Prostate gland (tissue), 2 donors: ENCODE results near the gene SLC25A29. TPM values are rescaled to one million over a fixed set of nuclear protein-coding genes. Genes with fewer than 3 reads are reported as not detected.

Source experiments
- DNase-seq: peaks from one replicate; pipeline ENCODE4 v3.0.0-alpha.2; 2019; ENCODE audit warnings: low spot score
- H3K27ac ChIP-seq, 2 donors: fragments of 200-600 bp; sonication (generic); 2 replicates each; pipeline ENCODE4 v1.5.1; 2017 to 2019
- H3K27me3 ChIP-seq: fragments of 200-600 bp; sonication (generic); replicated peaks from 2 replicates; pipeline ENCODE4 v1.5.1; 2019; ENCODE audit not compliant: insufficient read depth
- H3K36me3 ChIP-seq, 2 donors: fragments of 200-600 bp; sonication (generic); 1 replicate in 1 of 2; 2 replicates in 1 of 2; pipeline versions ENCODE4 v1.5.1 to v1.8.1; 2017 to 2019
- H3K4me1 ChIP-seq: fragments of 200-600 bp; sonication (generic); replicated peaks from 2 replicates; pipeline ENCODE4 v1.5.1; 2019
- H3K4me3 ChIP-seq, 2 donors: fragments of 200-600 bp; sonication (generic); 2 replicates each; pipeline ENCODE4 v1.5.1; 2017 to 2019
- H3K9me3 ChIP-seq: fragments of 200-600 bp; sonication (generic); 2 replicates; pipeline ENCODE4 v1.5.1; 2017
- POLR2A ChIP-seq: fragments of 450-650 bp; IDR thresholded peaks from one replicate; pipeline ENCODE4 v1.6.1; 2016; ENCODE audit warnings: antibody characterized with exemption, mild to moderate bottlenecking
- POLR2AphosphoS5 ChIP-seq: sonication (generic); formaldehyde crosslinking; IDR thresholded peaks from one replicate; pipeline ENCODE4 v1.6.1; 2017; ENCODE audit warnings: antibody characterized with exemption
- WGBS: methylation state at CpG from one replicate; pipeline ENCODE4 v1.1.5; 2018; 5-methylcytosine and 5-hydroxymethylcytosine counted together
- intact Hi-C: fragments of 100-400 bp; cut with DNase I; formaldehyde crosslinking; loops from one replicate; pipeline ENCODE4 v1.14.2; 2022
- total RNA-seq, 2 donors: library from RNA; depleted of rRNA; stranded (reverse); fragments of >200 nt; gene quantifications; one replicate each; pipeline ENCODE4 v1.1.0, GENCODE V29; 2016
- TF ChIP-seq, protein P1 (sequence below), 4 experiments: fragments of 200-600 bp in 2 of 4; fragments of 450-650 bp in 2 of 4; sonication (generic) in 2 of 4; IDR thresholded peaks; 1 replicate in 3 of 4; 2 replicates in 1 of 4; pipeline ENCODE4 v1.5.1; 2016 to 2019; ENCODE audit warnings: antibody characterized with exemption in 4 of 4, mild to moderate bottlenecking in 2 of 4, moderate library complexity in 2 of 4

Gene SLC25A29
- total RNA-seq, 2 donors from 2014 or later = 147 to 169 TPM

DNA sequence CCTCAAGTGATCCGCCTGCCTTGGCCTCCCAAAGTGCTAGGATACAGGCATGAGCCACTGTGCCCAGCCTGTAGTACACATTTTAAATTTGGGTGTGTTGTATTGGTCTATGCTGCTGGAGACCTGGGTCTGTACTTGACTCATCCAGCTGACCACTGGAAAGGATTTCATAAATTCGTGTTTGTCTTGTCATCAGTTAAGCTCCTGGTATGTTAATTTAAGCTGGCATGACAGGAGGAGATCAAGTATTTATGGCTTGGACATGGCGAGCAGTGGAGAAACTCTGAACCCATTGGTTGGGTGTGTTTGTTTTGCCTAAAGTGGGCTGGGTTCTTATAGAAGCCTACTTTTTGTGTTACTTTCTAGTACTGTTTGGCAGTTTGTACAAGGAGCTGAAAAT lies 43.1 kb downstream of the SLC25A29 start:
- Histone ChIP-seq H3K4me3 (no peak overlapping the region), H3K27ac (no peak overlapping the region), H3K36me3 (no peaks in the 10 kb centered on the region), H3K4me1 (peaks cover 5% of the 10 kb centered on the region), H3K9me3 (no peaks in the 10 kb centered on the region), H3K27me3 (no peaks in the 10 kb centered on the region)
- WGBS = 70% methylated on average over 3 of the region's 3 CpGs
- intact Hi-C loops = no loop called here
- DNase-seq = no peak
- TF ChIP-seq, protein P1, sequence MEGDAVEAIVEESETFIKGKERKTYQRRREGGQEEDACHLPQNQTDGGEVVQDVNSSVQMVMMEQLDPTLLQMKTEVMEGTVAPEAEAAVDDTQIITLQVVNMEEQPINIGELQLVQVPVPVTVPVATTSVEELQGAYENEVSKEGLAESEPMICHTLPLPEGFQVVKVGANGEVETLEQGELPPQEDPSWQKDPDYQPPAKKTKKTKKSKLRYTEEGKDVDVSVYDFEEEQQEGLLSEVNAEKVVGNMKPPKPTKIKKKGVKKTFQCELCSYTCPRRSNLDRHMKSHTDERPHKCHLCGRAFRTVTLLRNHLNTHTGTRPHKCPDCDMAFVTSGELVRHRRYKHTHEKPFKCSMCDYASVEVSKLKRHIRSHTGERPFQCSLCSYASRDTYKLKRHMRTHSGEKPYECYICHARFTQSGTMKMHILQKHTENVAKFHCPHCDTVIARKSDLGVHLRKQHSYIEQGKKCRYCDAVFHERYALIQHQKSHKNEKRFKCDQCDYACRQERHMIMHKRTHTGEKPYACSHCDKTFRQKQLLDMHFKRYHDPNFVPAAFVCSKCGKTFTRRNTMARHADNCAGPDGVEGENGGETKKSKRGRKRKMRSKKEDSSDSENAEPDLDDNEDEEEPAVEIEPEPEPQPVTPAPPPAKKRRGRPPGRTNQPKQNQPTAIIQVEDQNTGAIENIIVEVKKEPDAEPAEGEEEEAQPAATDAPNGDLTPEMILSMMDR (IDR thresholded peaks at IDR 0.05) = no peak
- TF ChIP-seq POLR2AphosphoS5 (no peak), POLR2A (no peak)

DNA sequence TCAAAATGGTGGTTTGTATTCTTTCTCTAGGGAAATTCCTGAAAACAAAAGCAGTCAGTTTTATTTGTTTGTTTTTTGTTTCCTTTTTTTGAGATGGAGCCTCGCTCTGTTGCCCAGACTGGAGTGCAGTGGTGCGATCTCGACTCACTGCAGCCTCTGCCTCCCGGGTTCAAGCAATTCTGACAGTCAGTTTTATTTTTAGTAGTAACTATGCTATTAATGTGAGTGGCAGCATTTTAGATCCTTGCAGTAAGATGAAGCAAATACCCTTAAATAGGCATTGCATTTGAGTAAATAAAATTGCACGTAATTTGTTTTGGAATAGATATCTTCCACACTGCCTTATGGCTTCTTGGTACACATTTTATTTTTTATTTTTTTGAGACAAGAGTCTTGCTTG lies 43.7 kb downstream of the SLC25A29 start:
- no peaks in the 10 kb centered on the region for H3K27me3 ChIP-seq
- H3K4me3 ChIP-seq = no peak overlapping the region
- TF ChIP-seq POLR2A (no peak), POLR2AphosphoS5 (no peak)
- TF ChIP-seq, protein P1 (IDR thresholded peaks at IDR 0.05) = no peak
- DNase-seq = no peak
- H3K36me3 ChIP-seq = no peaks in the 10 kb centered on the region
- intact Hi-C loops = no loop called here
- H3K9me3 ChIP-seq = no peaks in the 10 kb centered on the region
- H3K4me1 ChIP-seq = peaks cover 5% of the 10 kb centered on the region
- whole genome bisulfite sequencing = 54% methylated on average over 5 of the region's 5 CpGs
- H3K27ac ChIP-seq = no peak overlapping the region

DNA sequence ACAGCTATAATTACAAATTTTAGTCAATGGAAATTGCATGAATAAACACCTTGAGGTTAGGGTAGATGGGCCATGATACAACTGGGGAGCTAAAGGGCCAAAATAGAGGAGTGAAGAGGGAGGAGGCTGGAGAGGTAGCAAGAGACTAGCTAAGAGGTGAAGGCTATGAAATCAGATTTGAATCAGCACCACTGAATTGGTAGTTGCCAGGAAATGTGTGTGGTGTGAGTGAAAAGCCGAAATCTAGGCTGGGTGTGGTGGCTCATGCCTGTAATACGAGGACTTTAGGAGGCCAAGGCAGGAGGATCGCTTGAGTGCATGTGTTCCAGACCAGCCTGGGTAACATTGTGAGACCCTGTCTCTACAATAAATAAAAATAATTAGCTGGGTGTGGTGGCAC lies 44.6 kb downstream of the SLC25A29 start:
- WGBS = 90% methylated on average over 3 of the region's 3 CpGs
- no peak overlapping the region for H3K27ac ChIP-seq
- intact Hi-C loops = no loop called here

DNA sequence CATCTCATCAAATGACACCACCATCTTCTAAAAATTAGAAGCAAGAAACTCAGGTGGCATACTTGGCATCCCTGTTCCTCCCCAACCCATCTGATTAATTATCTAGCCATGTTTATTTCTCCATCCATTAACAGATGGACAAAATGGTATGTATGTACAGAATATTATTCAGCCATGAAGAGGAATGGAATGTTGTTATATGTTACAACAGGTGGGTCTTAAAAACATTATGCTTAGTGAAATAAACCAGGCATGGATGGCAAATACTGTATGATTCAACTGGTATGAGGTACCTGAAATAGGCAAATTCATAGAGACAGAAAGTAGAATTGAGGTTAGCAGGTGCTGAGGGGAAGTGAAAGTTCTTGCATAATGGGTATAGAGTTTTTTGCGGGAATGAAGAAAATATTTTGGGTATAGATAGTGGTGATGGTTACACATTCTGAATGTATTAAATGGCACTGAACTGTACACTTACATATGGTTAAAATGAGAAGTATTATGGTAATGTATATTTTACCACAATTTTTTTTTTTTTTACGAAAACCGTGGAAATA lies 49.8 kb downstream of the SLC25A29 start:
- Histone ChIP-seq H3K27ac (no peak overlapping the region), H3K27me3 (no peaks in the 10 kb centered on the region), H3K36me3 (no peaks in the 10 kb centered on the region), H3K4me1 (peaks cover 8% of the 10 kb centered on the region), H3K4me3 (no peak overlapping the region), H3K9me3 (no peaks in the 10 kb centered on the region)
- no peak for DNase-seq
- intact Hi-C loops = no loop called here
- TF ChIP-seq, protein P1 (IDR thresholded peaks at IDR 0.05) = no peak
- TF ChIP-seq POLR2AphosphoS5 (no peak), POLR2A (no peak)
- 90% methylated on average over 3 of the region's 3 CpGs for WGBS

More for the DNA sequence above, 44.6 kb downstream of the SLC25A29 start:
- no peak for DNase-seq
- TF ChIP-seq POLR2A = no peak
- TF ChIP-seq POLR2AphosphoS5 = no peak
- TF ChIP-seq, protein P1 (IDR thresholded peaks at IDR 0.05) = no peak
- peaks cover 5% of the 10 kb centered on the region for H3K4me1 ChIP-seq
- no peaks in the 10 kb centered on the region for H3K36me3 ChIP-seq
- H3K4me3 ChIP-seq = no peak overlapping the region
- no peaks in the 10 kb centered on the region for H3K9me3 ChIP-seq
- H3K27me3 ChIP-seq = no peaks in the 10 kb centered on the region

DNA sequence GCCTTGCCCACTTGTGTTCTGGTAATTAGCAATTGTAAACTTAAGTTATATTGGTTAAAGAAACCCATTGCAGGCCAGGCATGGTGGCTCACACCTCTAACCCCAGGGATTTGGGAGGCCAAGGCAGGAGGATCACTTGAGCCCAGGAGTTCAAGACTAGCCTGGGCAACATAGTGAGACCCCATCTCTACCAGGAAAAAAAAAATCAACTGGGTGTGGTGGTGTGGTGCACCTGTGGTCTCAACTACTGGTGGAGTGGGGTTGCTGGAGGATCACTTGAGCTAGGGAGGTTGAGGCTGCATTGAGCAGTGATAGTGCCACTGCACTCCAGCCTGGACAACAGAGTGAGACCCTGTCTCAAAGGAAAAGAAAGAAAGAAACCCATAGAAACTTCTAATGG lies 53.6 kb downstream of the SLC25A29 start:
- H3K4me3 ChIP-seq = no peak overlapping the region
- TF ChIP-seq POLR2AphosphoS5 (no peak), POLR2A (no peak)
- TF ChIP-seq, protein P1 (IDR thresholded peaks at IDR 0.05) = no peak
- no peaks in the 10 kb centered on the region for H3K36me3 ChIP-seq
- H3K9me3 ChIP-seq = no peaks in the 10 kb centered on the region
- H3K27me3 ChIP-seq = no peaks in the 10 kb centered on the region
- intact Hi-C loops = no loop called here
- H3K4me1 ChIP-seq = peaks cover 5% of the 10 kb centered on the region
- no peak for DNase-seq
- no peak overlapping the region for H3K27ac ChIP-seq
